GM12865 (cell line): Measurements from ENCODE around the gene TRABD2B.

ENCODE experiments used
- DNase-seq: peaks from one replicate; pipeline ENCODE4 v3.0.0; 2010; ENCODE audit warnings: low read depth
- H3K4me3 ChIP-seq: 2 replicates; pipeline ENCODE4 v1.5.1; 2011; ENCODE audit warnings: mild to moderate bottlenecking, low read depth, low read length, control low read depth
- TF ChIP-seq, protein P1 (sequence below): IDR thresholded peaks from 2 replicates; pipeline ENCODE4 v1.5.1; 2011; ENCODE audit warnings: low read length, control low read depth, low read depth, inconsistent platforms; ENCODE audit not compliant: insufficient read depth; ENCODE audit errors: missing control alignments

The TRABD2B gene

DNA sequence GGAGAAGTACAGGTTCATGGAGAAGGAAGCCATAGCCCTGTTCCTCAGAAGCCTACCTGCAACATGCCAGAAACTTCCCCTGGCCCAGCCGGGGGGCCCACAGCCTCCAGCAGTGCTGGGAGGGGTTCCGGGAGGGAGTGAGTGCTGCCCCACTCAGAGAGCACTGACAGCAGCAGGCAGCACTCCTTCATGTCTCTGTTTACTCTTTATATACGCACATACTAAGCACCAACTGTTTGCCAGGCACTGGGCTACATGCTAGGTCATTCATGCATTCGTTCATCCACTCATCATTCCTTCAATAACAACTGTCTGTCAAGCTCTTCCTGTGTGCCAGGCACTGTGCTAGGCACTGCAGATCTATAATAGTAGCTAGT, 120.6 kb downstream of the TRABD2B start:
- TF ChIP-seq, protein P1, sequence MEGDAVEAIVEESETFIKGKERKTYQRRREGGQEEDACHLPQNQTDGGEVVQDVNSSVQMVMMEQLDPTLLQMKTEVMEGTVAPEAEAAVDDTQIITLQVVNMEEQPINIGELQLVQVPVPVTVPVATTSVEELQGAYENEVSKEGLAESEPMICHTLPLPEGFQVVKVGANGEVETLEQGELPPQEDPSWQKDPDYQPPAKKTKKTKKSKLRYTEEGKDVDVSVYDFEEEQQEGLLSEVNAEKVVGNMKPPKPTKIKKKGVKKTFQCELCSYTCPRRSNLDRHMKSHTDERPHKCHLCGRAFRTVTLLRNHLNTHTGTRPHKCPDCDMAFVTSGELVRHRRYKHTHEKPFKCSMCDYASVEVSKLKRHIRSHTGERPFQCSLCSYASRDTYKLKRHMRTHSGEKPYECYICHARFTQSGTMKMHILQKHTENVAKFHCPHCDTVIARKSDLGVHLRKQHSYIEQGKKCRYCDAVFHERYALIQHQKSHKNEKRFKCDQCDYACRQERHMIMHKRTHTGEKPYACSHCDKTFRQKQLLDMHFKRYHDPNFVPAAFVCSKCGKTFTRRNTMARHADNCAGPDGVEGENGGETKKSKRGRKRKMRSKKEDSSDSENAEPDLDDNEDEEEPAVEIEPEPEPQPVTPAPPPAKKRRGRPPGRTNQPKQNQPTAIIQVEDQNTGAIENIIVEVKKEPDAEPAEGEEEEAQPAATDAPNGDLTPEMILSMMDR = no peak
- no peak overlapping the region for H3K4me3 ChIP-seq
- no peak for DNase-seq

DNA sequence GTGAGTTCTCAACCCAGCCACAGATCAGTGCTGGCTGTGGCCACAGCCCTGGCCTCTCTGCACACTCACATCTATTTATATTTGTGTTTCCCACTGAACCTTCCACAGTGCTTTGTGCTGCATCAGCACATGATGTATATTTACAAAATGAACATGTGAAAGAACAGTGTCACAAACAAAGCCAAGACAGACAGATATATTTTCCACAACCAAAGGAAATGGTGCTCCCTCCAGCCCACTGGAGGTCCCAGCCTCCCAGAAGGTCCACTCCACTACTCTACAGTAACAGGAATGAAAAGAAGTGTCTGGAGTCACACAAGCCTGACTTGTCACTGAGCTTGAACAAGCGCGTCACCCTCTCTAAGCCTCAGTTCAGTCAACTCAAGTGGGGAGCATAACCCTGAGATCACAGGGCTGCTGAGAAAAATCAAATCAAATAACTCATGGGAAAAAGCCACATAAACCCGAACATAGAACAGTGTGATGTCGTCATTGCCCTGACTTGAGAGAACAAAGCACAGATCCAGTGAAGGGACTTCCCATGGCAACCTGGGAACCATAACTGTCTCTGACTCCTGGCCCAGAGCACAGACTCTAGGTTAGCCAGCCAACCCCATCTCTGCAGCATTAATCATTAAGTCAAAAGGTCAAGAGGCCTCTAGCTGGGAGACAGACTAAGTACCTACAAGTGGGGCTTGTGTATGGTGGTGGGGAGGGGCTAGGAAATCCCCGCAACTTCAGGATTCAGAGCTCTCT, 121.2 kb downstream of the TRABD2B start:
- TF ChIP-seq, protein P1 = no peak
- peak; percentile 2 for DNase-seq
- no peak overlapping the region for H3K4me3 ChIP-seq

DNA sequence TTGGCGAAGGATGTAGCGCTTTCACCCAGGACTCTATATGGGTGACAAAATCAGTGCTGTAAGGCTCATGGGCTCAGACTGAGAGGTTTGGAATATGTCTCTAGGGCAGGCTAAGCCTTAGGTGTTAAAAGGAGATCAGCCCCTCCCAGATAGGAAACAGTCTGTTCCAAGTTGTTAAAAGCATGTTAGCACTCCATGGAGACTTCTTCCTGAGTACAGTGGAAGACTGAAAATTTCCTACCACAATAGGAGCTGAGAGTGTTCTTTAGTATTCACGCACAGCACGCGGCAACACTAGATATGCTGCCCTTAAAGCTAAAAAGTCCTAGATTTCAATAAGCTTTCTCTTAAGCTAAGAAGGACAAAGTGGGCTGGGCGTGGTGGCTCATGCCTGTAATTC, 122.1 kb downstream of the TRABD2B start:
- TF ChIP-seq, protein P1 = no peak
- DNase-seq = no peak
- H3K4me3 ChIP-seq = no peak overlapping the region

DNA sequence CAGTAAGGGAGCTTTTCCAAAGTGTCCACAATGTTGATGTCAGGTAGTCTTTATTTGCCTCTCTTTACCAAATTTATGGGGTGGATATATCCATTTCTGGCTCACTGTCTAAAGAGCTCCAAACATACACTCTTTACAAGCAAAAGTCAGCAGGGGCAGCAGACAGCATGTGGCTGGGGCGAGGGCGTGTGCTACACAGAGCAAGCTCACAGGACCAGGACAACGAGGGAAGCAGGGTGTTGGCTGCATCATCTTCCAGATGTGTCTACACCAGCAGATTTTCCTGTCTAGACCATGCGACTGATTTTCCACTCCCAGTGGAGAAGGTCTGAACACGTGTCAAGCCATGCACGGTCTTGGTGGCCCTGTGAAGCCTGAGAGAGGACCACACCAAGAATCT, 123.8 kb downstream of the TRABD2B start:
- no peak overlapping the region for H3K4me3 ChIP-seq
- TF ChIP-seq, protein P1 = no peak
- DNase-seq = no peak

DNA sequence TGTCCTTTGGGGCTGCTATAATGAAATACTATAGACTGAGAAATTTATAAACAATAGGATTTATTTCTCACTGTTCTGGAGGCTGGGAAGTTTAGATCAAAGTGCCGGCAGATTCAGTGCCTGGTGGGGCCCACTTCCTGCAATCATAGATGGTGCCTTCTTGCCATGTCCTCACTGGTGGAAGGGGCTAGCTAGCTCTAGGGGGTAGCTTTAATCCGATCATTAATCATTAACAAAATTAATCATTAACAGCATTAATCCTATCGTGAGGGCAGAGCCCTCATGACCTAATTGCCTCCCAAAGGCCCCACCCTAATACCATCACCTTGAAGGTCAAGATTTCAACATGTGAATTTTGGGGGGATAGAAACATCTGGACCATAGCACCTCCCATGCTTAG, 124.3 kb downstream of the TRABD2B start:
- TF ChIP-seq, protein P1 = no peak
- H3K4me3 ChIP-seq = no peak overlapping the region
- no peak for DNase-seq

DNA sequence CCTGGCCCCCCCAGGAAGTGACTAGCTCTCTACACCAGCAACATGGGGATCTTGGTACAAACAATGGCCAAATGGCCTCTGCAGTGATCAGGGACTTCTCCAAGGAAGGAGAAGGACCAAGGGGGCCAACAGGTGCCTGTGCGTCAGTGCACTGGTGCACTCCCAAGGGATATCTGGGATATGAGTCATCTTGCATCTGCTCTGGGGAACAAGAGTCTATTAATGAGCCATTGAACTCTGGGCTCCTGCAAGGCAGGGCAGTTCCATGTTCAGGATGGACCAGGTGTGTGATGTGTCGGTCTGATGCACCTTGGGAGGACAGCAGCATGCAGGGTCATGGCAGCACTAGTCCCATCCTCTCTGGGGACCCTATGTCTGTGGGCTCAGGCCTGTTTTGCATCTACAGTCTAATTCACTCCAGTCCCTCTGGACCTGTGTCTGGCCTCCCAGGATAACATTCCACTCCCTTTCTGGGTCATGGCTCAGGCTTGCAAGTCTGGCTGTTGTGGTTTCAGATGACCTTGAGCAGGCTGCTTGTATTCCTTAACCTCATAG, 125.3 kb downstream of the TRABD2B start:
- TF ChIP-seq, protein P1 = no peak
- DNase-seq = no peak
- no peak overlapping the region for H3K4me3 ChIP-seq

DNA sequence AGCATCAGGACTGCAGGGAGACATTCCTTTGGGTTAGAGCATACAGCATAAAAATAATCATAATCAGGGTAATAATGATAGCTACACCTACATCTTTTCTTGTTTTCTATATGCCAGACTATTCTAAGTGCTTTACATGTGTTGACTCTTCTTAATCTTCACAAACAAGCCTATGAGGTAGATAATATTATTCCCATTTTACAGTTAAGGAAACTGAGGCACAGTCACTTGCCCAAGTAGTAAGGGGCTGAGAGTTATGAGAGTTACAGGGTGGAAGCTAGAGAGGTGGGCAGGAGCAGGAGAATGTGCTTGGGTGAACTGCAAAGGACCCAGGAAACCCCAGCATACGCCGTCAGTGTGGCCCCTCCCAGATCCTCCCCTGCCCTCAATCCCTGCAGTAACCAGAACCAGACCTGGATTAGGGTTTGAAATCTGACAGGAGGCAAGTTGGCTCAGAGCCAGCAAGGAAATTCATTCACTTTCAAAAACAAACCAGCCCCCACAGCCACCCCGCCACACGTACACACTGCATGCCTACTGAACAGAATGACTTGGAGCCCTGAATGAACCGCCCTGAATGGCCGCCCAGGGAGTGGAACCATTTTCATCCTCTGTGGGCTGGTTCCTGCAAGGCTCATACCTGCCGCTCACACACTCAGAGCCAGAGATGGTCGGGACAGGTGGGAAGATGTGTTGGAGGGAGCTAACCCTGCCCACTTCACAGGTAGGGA, 126.1 kb downstream of the TRABD2B start:
- DNase-seq = no peak
- H3K4me3 ChIP-seq = no peak overlapping the region
- TF ChIP-seq, protein P1 = no peak
